CD8-positive, alpha-beta memory T cell (primary cell): Measurements from ENCODE around the gene ABCC9. TPM values are rescaled to one million over a fixed set of nuclear protein-coding genes. Genes with fewer than 3 reads are reported as not detected.

ENCODE experiments used
- CTCF ChIA-PET: fragments of 350-600 bp; sonication (Branson Sonifier 250); formaldehyde crosslinking; loops from one replicate; lab custom pipeline; 2021; ENCODE audit warnings: antibody characterized with exemption; lab: Charles Lee
- POLR2A ChIA-PET: fragments of 350-600 bp; sonication (Branson Sonifier 250); formaldehyde crosslinking; loops from one replicate; lab custom pipeline; 2021; ENCODE audit warnings: antibody characterized with exemption; lab: Charles Lee
- DNase-seq, 5 donors: peaks; one replicate each; pipeline versions ENCODE4 v3.0.0 to v3.0.0-alpha.2; 2020 to 2022; ENCODE audit warnings: mixed read lengths in 1 of 5
- H3K27ac ChIP-seq: one replicate; pipeline ENCODE4 v1.7.0; 2013; ENCODE audit warnings: low read depth, mild to moderate bottlenecking, low read length, moderate library complexity
- H3K27me3 ChIP-seq: 2 replicates; pipeline ENCODE4 v1.7.0; 2013; ENCODE audit warnings: low read length, mild to moderate bottlenecking; ENCODE audit not compliant: insufficient read depth, poor library complexity, severe bottlenecking
- H3K36me3 ChIP-seq: 2 replicates; pipeline ENCODE4 v1.7.0; 2013; ENCODE audit warnings: mild to moderate bottlenecking, low read length, moderate library complexity; ENCODE audit not compliant: insufficient read depth
- H3K4me1 ChIP-seq: 2 replicates; pipeline ENCODE4 v1.7.0; 2013; ENCODE audit warnings: mild to moderate bottlenecking, low read length, moderate library complexity; ENCODE audit not compliant: insufficient read depth
- H3K4me3 ChIP-seq: 2 replicates; pipeline ENCODE4 v1.7.0; 2013; ENCODE audit warnings: mild to moderate bottlenecking, low read length
- H3K9me3 ChIP-seq: 2 replicates; pipeline ENCODE4 v1.7.0; 2013; ENCODE audit warnings: mild to moderate bottlenecking, low read length
- H3K27ac Mint-ChIP-seq, 8 donors: one replicate each; pipeline ENCODE4 v1.8.0; 2020 to 2021; ENCODE audit warnings: mixed read lengths in 8 of 8, mild to moderate bottlenecking in 6 of 8, inconsistent platforms in 3 of 8, moderate library complexity in 3 of 8
- H3K27me3 Mint-ChIP-seq, 2 donors: one replicate each; pipeline ENCODE4 v1.8.0; 2020 to 2021; ENCODE audit warnings: mixed read lengths in 2 of 2, mild to moderate bottlenecking in 1 of 2, moderate library complexity in 1 of 2
- H3K36me3 Mint-ChIP-seq, 3 donors: one replicate each; pipeline ENCODE4 v1.8.0; 2020 to 2021; ENCODE audit warnings: mixed read lengths in 3 of 3, inconsistent platforms in 1 of 3, mild to moderate bottlenecking in 1 of 3
- H3K4me1 Mint-ChIP-seq, 3 donors: one replicate each; pipeline ENCODE4 v1.8.0; 2020 to 2021; ENCODE audit warnings: mixed read lengths in 3 of 3, inconsistent platforms in 1 of 3, mild to moderate bottlenecking in 1 of 3
- H3K4me3 Mint-ChIP-seq, 7 donors: one replicate each; pipeline ENCODE4 v1.8.0; 2020 to 2021; ENCODE audit warnings: mixed read lengths in 7 of 7, mild to moderate bottlenecking in 6 of 7, moderate library complexity in 4 of 7, inconsistent platforms in 2 of 7
- H3K9me3 Mint-ChIP-seq, 5 donors: one replicate each; pipeline ENCODE4 v1.8.0; 2020 to 2022; ENCODE audit warnings: mixed read lengths in 5 of 5, mild to moderate bottlenecking in 3 of 5, moderate library complexity in 2 of 5, inconsistent platforms in 1 of 5
- polyA plus RNA-seq: library from polyadenylated mRNA; unstranded; fragments of 300-500 nt; fragmentation: Illumina TruSeq; gene quantifications from one replicate; pipeline ENCODE4 v1.2.3, GENCODE V29; 2021
- total RNA-seq, 2 experiments: library from RNA; stranded (reverse); gene quantifications; one replicate each; pipeline ENCODE4 v1.2.3, GENCODE V29; 2021

The ABCC9 gene
- total and polyA plus RNA-seq, 3 experiments from 2014 or later: not detected

DNA sequence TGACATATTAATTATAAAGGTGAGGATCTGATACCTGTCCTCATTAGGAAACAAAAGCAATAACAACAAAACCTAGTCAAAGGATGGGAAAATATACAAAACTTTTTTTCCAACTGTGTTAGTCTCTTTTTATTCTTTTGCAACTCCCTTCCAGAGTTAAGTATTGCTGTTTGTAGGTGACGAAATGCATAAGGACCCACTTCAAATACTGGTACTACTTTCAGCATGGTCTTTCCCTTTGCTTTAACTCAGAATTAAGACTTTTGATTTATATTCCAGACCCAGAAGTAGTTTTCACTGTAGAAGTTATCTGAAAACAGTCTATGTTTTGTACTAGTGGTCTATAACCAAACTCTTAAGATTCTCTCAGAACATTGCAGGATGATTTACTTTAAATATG lies 34.1 kb upstream of the ABCC9 start:
- no peaks in the 10 kb centered on the region for H3K36me3 ChIP-seq
- no peaks in the 10 kb centered on the region for H3K27me3 ChIP-seq
- peaks cover 4 to 13% of the 10 kb centered on the region in 2 donors for H3K27me3 Mint-ChIP-seq
- H3K9me3 ChIP-seq: no peaks in the 10 kb centered on the region
- CTCF ChIA-PET: no interaction called here
- DNase-seq: no peak
- peaks cover 0 to 2% (median 0%) of the 10 kb centered on the region in 3 donors for H3K4me1 Mint-ChIP-seq
- no peaks in the 10 kb centered on the region for H3K36me3 Mint-ChIP-seq
- H3K27ac Mint-ChIP-seq: no peak overlapping the region
- H3K27ac ChIP-seq: no peak overlapping the region
- H3K4me1 ChIP-seq: no peaks in the 10 kb centered on the region
- peaks cover 0 to 3% (median 0%) of the 10 kb centered on the region in 5 donors for H3K9me3 Mint-ChIP-seq
- no peak overlapping the region for H3K4me3 ChIP-seq
- no peak overlapping the region for H3K4me3 Mint-ChIP-seq
- POLR2A ChIA-PET: no interaction called here

DNA sequence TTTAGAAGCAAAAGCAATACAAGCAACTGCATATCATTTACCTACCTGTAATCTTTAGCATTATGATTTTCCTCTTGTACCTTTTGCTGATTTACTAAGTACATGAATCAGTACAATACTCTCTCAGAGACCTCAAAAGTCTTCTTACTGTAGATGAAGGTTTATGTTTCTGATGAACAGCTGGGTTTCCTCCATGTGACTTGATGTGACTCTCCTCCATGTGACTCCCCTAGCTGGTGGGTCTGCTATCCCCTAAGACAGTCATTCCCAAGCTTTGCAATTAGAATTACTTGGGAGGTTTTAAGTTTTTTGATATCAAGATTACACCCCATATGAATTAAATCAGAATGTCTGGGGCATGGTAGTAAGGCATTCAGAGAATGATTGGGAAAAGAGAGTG lies 32.0 kb upstream of the ABCC9 start:
- no peak overlapping the region for H3K27ac Mint-ChIP-seq
- CTCF ChIA-PET: no interaction called here
- Histone ChIP-seq H3K36me3 (no peaks in the 10 kb centered on the region), H3K9me3 (no peaks in the 10 kb centered on the region), H3K4me1 (no peaks in the 10 kb centered on the region), H3K27me3 (no peaks in the 10 kb centered on the region), H3K27ac (no peak overlapping the region), H3K4me3 (no peak overlapping the region)
- H3K4me1 Mint-ChIP-seq: no peaks in the 10 kb centered on the region
- no peak overlapping the region for H3K4me3 Mint-ChIP-seq
- DNase-seq: no peak
- H3K9me3 Mint-ChIP-seq: peaks cover 0 to 3% (median 0%) of the 10 kb centered on the region in 5 donors
- POLR2A ChIA-PET: no interaction called here
- peaks cover 2 to 10% of the 10 kb centered on the region in 2 donors for H3K27me3 Mint-ChIP-seq
- H3K36me3 Mint-ChIP-seq: no peaks in the 10 kb centered on the region

DNA sequence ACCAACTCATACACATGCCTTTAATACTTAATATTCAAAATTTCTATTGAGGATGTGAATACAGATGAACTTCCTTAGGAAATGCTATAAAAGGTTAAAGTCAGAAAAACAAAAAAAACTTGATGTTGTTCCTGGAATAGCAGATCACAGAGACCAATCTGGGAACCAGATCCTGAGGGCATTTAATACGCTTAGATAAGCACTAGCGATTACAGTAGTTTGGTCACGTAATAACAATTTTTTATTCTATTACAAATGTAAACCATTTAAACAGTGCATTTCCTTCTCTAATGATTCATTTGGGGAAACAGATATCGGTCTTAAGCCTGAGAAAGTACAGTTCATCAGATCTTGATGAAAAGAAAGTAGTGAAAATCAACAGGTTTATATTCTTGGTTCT lies 30.8 kb upstream of the ABCC9 start:
- Histone ChIP-seq H3K27me3 (no peaks in the 10 kb centered on the region), H3K27ac (no peak overlapping the region), H3K36me3 (no peaks in the 10 kb centered on the region), H3K4me1 (no peaks in the 10 kb centered on the region), H3K9me3 (no peaks in the 10 kb centered on the region), H3K4me3 (no peak overlapping the region)
- H3K4me1 Mint-ChIP-seq: no peaks in the 10 kb centered on the region
- H3K27ac Mint-ChIP-seq: no peak overlapping the region
- no peaks in the 10 kb centered on the region for H3K36me3 Mint-ChIP-seq
- ChIA-PET POLR2A (no interaction called here), CTCF (no interaction called here)
- H3K27me3 Mint-ChIP-seq: peaks cover 2 to 10% of the 10 kb centered on the region in 2 donors
- DNase-seq: no peak
- peaks cover 0 to 5% (median 0%) of the 10 kb centered on the region in 5 donors for H3K9me3 Mint-ChIP-seq
- no peak overlapping the region for H3K4me3 Mint-ChIP-seq

DNA sequence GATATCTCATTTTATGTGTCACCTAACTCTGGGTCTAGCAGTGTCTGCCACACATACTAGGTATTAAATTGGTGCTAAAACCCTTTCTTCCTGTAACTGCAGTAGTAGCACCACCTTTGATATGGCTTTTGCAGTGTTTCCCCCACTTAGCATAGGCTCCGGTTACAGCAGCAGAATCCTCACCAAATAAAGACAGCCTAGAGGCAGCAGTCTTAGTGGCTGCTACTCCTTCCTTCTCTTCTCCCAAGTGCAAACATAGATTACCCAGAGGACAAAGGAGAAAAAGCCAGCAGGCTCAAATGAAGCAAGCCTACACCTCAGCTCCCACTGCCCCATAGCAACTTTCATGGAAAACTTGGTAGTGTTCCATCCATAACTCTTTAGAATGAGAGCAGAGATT lies 30.1 kb upstream of the ABCC9 start:
- Mint-ChIP-seq H3K9me3 (peaks cover 0 to 6% (median 0%) of the 10 kb centered on the region in 5 donors), H3K27me3 (peaks cover 2 to 8% of the 10 kb centered on the region in 2 donors), H3K4me1 (no peaks in the 10 kb centered on the region), H3K4me3 (no peak overlapping the region), H3K27ac (no peak overlapping the region), H3K36me3 (no peaks in the 10 kb centered on the region)
- H3K9me3 ChIP-seq: no peaks in the 10 kb centered on the region
- DNase-seq: no peak
- CTCF ChIA-PET: no interaction called here
- H3K36me3 ChIP-seq: no peaks in the 10 kb centered on the region
- no peak overlapping the region for H3K4me3 ChIP-seq
- H3K4me1 ChIP-seq: no peaks in the 10 kb centered on the region
- H3K27me3 ChIP-seq: no peaks in the 10 kb centered on the region
- POLR2A ChIA-PET: no interaction called here
- no peak overlapping the region for H3K27ac ChIP-seq

DNA sequence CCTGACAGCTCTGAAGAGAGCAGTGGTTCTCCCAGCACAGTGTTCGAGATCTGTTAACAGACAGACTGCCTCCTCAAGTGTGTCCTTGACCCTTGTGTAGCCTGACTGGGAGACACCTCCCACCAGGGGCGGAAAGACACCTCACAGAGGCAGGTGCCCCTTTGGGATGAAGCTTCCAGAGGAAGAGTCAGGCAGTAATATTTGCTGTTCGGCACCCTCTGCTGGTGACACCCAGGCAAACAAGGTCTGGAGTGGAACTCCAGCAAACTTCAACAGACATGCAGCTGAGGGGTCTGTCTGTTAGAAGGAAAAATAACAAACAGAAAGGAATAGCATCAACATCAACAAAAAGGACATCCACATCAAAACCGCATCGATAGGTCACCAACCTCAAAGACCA lies 21.6 kb upstream of the ABCC9 start:
- ChIA-PET CTCF (no interaction called here), POLR2A (no interaction called here)

DNA sequence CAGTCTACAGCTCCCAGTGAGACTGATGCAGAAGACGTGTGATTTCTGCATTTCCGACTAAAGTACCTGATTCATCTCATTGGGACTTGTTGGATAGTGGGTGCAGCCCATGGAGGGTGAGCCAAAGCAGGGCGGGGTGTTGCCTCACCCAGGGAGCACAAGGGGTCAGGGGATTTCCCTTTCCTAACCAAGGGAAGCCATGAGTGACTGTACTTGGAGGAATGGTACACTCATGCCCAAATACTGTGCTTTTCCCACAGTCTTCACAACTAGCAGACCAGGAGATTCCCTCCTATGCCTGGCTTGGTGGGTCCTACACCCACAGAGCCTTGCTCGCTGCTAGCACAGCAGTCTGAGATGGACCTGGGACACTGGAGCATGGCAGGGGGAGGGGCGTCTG lies 21.0 kb upstream of the ABCC9 start:
- no peak overlapping the region for H3K27ac Mint-ChIP-seq
- Histone ChIP-seq H3K27me3 (no peaks in the 10 kb centered on the region), H3K27ac (no peak overlapping the region), H3K36me3 (no peaks in the 10 kb centered on the region), H3K9me3 (no peaks in the 10 kb centered on the region), H3K4me3 (no peak overlapping the region), H3K4me1 (no peaks in the 10 kb centered on the region)
- no peaks in the 10 kb centered on the region for H3K36me3 Mint-ChIP-seq
- CTCF ChIA-PET: no interaction called here
- H3K4me3 Mint-ChIP-seq: no peak overlapping the region
- DNase-seq: no peak
- H3K27me3 Mint-ChIP-seq: peaks cover 6 to 16% of the 10 kb centered on the region in 2 donors
- H3K9me3 Mint-ChIP-seq: peaks cover 0 to 6% (median 2%) of the 10 kb centered on the region in 5 donors
- POLR2A ChIA-PET: no interaction called here
- no peaks in the 10 kb centered on the region for H3K4me1 Mint-ChIP-seq

More for the DNA sequence above, 21.6 kb upstream of the ABCC9 start:
- no peaks in the 10 kb centered on the region for H3K27me3 ChIP-seq
- Mint-ChIP-seq H3K27me3 (peaks cover 6 to 16% of the 10 kb centered on the region in 2 donors), H3K9me3 (peaks cover 0 to 6% (median 3%) of the 10 kb centered on the region in 5 donors), H3K36me3 (no peaks in the 10 kb centered on the region), H3K27ac (no peak overlapping the region), H3K4me1 (no peaks in the 10 kb centered on the region), H3K4me3 (no peak overlapping the region)
- no peaks in the 10 kb centered on the region for H3K36me3 ChIP-seq
- no peak for DNase-seq
- H3K4me1 ChIP-seq: no peaks in the 10 kb centered on the region
- H3K9me3 ChIP-seq: no peaks in the 10 kb centered on the region
- H3K27ac ChIP-seq: no peak overlapping the region
- no peak overlapping the region for H3K4me3 ChIP-seq

DNA sequence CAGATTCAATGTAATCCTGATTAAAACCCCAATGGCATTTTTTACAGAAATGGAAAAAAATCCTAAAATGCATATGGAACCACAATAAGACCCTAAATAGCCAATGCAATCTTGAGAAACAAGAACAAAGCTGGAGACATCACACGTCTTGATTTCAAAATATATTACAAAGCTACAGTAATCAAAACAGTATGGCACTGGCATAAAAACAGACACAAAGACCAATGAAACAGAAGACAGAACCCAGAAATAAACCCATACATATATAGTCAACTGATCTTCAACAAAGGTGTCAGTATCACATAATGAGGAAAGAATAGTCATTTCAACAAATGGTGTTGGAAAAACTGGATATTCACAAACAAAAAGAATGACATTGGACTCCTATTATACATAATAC lies 9.4 kb upstream of the ABCC9 start:
- no peak overlapping the region for H3K4me3 ChIP-seq
- peaks cover 10% of the 10 kb centered on the region in 2 donors for H3K27me3 Mint-ChIP-seq
- H3K4me3 Mint-ChIP-seq: no peak overlapping the region
- no peak overlapping the region for H3K27ac ChIP-seq
- no peaks in the 10 kb centered on the region for H3K36me3 Mint-ChIP-seq
- DNase-seq: no peak
- H3K9me3 ChIP-seq: peaks cover 8% of the 10 kb centered on the region
- ChIA-PET CTCF (no interaction called here), POLR2A (no interaction called here)
- no peaks in the 10 kb centered on the region for H3K36me3 ChIP-seq
- H3K4me1 Mint-ChIP-seq: no peaks in the 10 kb centered on the region
- H3K9me3 Mint-ChIP-seq: peaks cover 18 to 31% (median 28%) of the 10 kb centered on the region in 5 donors
- no peak overlapping the region for H3K27ac Mint-ChIP-seq
- no peaks in the 10 kb centered on the region for H3K27me3 ChIP-seq
- no peaks in the 10 kb centered on the region for H3K4me1 ChIP-seq

DNA sequence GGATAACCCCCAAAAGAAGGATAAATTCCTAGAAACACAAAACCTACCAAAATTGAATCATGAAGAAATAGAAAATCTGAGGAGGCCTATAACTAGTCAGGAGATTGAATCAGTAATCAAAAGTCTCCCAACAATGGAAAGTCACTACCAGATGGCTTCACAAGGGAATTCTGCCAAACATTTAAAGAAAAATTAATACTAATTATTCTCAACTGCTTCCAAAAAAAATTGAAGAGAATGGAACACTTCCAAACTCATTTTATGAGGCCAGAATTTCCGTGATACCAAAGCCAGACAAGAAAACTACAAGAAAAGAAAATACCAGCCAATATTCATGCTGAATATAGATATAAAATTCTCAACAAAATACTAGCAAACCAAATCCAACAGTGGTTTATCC lies 7.8 kb upstream of the ABCC9 start:
- H3K4me1 ChIP-seq: no peaks in the 10 kb centered on the region
- Mint-ChIP-seq H3K36me3 (no peaks in the 10 kb centered on the region), H3K27me3 (peaks cover 8 to 25% of the 10 kb centered on the region in 2 donors), H3K27ac (no peak overlapping the region), H3K4me1 (no peaks in the 10 kb centered on the region), H3K9me3 (peaks cover 22 to 39% (median 36%) of the 10 kb centered on the region in 5 donors), H3K4me3 (no peak overlapping the region)
- H3K36me3 ChIP-seq: no peaks in the 10 kb centered on the region
- H3K9me3 ChIP-seq: peaks cover 8% of the 10 kb centered on the region
- H3K27me3 ChIP-seq: no peaks in the 10 kb centered on the region
- no peak for DNase-seq
- POLR2A ChIA-PET: no interaction called here
- H3K27ac ChIP-seq: no peak overlapping the region
- CTCF ChIA-PET: no interaction called here
- no peak overlapping the region for H3K4me3 ChIP-seq

DNA sequence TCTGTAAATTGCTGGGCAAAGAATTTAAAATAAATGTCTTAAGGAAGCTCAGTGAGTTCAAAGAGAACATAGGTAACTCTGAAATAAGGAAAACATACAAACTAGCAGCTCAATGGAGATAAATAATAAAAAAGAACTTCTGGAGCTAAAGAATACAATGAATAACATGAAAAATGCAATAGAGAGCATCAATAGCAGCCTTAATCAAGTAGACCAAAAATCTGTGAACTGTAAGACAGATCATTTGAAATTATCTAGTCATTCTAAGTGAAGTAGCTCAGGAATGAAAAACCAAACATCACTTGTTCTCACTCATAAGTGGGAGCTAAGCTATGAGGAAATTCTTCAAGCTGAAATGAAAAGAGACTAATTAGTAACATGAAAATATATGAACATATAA lies 5.8 kb upstream of the ABCC9 start:
- Mint-ChIP-seq H3K27ac (no peak overlapping the region), H3K4me3 (no peak overlapping the region), H3K27me3 (peaks cover 13 to 43% of the 10 kb centered on the region in 2 donors), H3K9me3 (peaks cover 22 to 48% (median 39%) of the 10 kb centered on the region in 5 donors), H3K4me1 (peaks cover 0 to under 1% (median under 1%) of the 10 kb centered on the region in 3 donors), H3K36me3 (no peaks in the 10 kb centered on the region)
- CTCF ChIA-PET: no interaction called here
- Histone ChIP-seq H3K4me3 (no peak overlapping the region), H3K27ac (no peak overlapping the region), H3K9me3 (peaks cover 8% of the 10 kb centered on the region), H3K36me3 (no peaks in the 10 kb centered on the region), H3K4me1 (no peaks in the 10 kb centered on the region), H3K27me3 (peaks cover 6% of the 10 kb centered on the region)
- DNase-seq: no peak
- POLR2A ChIA-PET: no interaction called here
